ENCODE results near the gene CAMKK2.

The CAMKK2 gene

DNA sequence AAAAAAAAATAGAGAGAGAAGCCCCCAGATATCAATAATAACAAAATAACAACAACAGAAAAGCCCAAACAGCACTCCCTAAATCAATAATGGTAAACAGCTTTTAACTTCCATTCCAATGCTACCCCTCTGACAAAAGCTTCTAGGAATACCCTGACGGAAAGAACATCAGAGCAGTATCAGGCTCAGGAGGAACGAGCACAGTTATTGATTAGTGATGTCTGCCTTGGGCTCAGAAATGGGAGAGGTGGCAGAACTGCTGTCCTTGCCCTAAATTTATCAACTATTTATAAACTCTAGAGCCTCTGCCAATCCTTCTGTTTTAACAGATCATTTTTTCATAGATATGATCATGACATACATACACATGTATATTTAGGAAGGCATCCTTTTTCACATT lies 44.7 kb downstream of the CAMKK2 start:
- H3K36me3 Mint-ChIP-seq, result peaks cover 84% of the 10 kb centered on the region
- H3K27me3 Mint-ChIP-seq, result no peaks in the 10 kb centered on the region
- H3K9me3 Mint-ChIP-seq, result no peaks in the 10 kb centered on the region
- no peak overlapping the region for H3K27ac Mint-ChIP-seq
- H3K4me3 Mint-ChIP-seq, result no peak overlapping the region
- ATAC-seq, result no peak
- H3K4me1 Mint-ChIP-seq, result peaks cover 19% of the 10 kb centered on the region

DNA sequence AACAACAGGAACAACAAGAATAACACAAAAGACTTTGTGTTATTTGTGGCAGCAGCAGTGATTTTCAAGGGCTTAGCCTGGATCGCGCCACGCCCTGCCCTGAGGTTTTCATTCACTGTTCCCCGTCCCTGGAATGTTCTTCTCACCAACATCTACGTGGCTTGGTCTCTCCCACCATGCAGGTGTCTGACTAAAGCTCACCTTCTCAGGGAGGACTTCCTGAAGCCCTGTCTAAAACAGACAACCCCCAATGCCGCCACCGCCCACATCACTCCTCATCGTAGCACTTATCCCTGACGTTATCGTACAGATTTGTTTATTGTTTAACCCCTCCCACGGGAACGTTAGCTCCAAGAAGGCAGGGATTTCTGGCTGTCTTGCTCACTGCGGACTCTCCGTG lies 46.1 kb downstream of the CAMKK2 start:
- Mint-ChIP-seq H3K36me3 (peaks cover 74% of the 10 kb centered on the region), H3K4me3 (no peak overlapping the region)

DNA sequence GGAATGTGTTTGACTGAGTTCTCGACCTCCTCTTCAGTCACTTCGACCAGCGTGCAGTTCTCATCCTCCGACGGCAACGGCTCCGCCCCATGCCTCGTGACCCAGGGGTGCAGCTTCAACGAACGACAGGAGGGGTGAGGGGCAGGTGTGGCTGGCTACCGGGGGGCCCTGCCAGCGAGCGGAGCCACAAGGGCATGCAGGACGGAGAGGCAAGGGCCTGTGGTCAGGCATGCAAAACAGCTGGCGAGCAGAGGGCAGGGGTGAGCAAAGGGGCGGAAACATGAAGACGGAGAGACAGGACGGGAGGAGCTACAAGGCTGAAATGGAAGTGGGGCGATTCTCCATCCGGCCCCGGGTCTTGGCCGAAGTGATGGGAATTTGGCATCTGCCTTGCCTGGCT lies 47.9 kb downstream of the CAMKK2 start:
- Mint-ChIP-seq H3K4me3 (peak overlapping the region; percentile 70), H3K27me3 (no peaks in the 10 kb centered on the region), H3K36me3 (peaks cover 65% of the 10 kb centered on the region), H3K9me3 (no peaks in the 10 kb centered on the region), H3K27ac (peak overlapping the region; percentile 82), H3K4me1 (peaks cover 20% of the 10 kb centered on the region)
- peak; percentile 93 for ATAC-seq

More for the DNA sequence above, 46.1 kb downstream of the CAMKK2 start:
- H3K27ac Mint-ChIP-seq, result peak overlapping the region; percentile 38
- H3K4me1 Mint-ChIP-seq, result peaks cover 20% of the 10 kb centered on the region
- ATAC-seq, result no peak
- H3K27me3 Mint-ChIP-seq, result no peaks in the 10 kb centered on the region
- H3K9me3 Mint-ChIP-seq, result no peaks in the 10 kb centered on the region

DNA sequence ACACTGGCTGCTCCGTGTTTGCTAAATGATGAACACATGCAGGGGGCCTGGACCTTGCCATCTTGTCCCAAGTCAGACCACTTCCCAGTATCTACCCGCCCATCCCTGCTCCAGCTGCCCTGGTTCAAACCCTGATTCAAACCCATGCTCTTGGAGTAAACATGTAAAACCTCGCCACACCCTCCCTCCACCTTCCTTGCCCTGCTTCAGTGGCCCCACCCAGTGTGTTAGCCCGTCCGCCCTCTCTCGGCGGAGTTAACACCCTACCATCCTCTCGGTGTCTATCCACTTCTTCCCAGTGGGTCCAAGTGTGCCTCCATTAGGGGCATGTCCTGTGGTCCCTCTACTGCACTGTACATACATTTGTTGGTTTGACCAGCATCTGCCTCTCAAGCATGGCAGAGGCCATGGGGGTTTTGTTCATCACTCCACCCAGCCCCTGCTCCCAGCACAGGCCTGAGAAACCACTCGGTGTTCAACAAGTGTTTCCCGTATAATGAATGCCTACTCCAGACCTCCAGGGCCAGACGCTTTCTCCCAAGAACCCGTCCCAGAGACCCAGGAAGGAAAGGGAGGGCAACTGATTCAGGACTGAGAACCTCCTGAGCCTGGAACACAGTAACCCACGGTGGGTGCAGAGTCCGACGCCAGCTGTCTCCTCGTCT lies 49.5 kb downstream of the CAMKK2 start:
- Mint-ChIP-seq H3K27ac (peak overlapping the region; percentile 13), H3K27me3 (no peaks in the 10 kb centered on the region), H3K36me3 (peaks cover 55% of the 10 kb centered on the region), H3K9me3 (no peaks in the 10 kb centered on the region), H3K4me3 (no peak overlapping the region), H3K4me1 (peaks cover 20% of the 10 kb centered on the region)
- no peak for ATAC-seq

GRCh38 chr12:121245951-121246350 lies 50.6 kb downstream of the CAMKK2 start:
- Mint-ChIP-seq H3K4me3 (no peak overlapping the region), H3K9me3 (no peaks in the 10 kb centered on the region), H3K27me3 (no peaks in the 10 kb centered on the region), H3K4me1 (peaks cover 30% of the 10 kb centered on the region), H3K27ac (no peak overlapping the region), H3K36me3 (peaks cover 51% of the 10 kb centered on the region)
- no peak for ATAC-seq

DNA sequence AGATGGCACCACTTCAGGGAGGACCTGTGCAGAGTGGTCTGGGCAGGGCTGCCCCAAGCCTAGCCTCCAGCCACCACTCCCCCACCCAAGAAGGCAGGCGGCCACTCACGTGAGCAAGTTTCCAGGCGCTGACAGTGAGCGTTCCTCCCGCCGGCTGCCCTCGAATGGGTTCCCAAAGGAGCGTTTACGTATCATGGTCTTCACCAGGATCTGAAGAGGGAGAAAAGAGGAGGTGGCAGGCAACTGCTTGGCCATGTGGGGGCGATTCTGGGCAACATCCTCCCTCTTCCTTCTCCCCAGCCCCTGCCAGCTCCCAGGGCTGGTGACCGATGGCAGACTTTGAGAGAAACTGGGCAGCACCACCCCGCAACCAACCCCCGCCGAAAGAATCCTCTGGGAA lies 51.5 kb downstream of the CAMKK2 start:
- Mint-ChIP-seq H3K27me3 (no peaks in the 10 kb centered on the region), H3K36me3 (peaks cover 45% of the 10 kb centered on the region), H3K4me3 (no peak overlapping the region), H3K27ac (no peak overlapping the region), H3K9me3 (no peaks in the 10 kb centered on the region), H3K4me1 (peaks cover 39% of the 10 kb centered on the region)
- no peak for ATAC-seq

- H3K27me3 Mint-ChIP-seq, result no peaks in the 10 kb centered on the region
- ATAC-seq, result no peak
- H3K4me1 Mint-ChIP-seq, result peaks cover 27% of the 10 kb centered on the region
- peaks cover 20% of the 10 kb centered on the region for H3K36me3 Mint-ChIP-seq
- H3K4me3 Mint-ChIP-seq, result peak overlapping the region; percentile 60
- H3K27ac Mint-ChIP-seq, result peak overlapping the region; percentile 84
- H3K9me3 Mint-ChIP-seq, result no peaks in the 10 kb centered on the region
These were observed 55.1 kb downstream of the CAMKK2 start for GRCh38 chr12:121241156-121241970.

- H3K4me1 Mint-ChIP-seq, result peaks cover 27% of the 10 kb centered on the region
- peak overlapping the region; percentile 60 for H3K4me3 Mint-ChIP-seq
- H3K9me3 Mint-ChIP-seq, result no peaks in the 10 kb centered on the region
- no peaks in the 10 kb centered on the region for H3K27me3 Mint-ChIP-seq
- peaks cover 26% of the 10 kb centered on the region for H3K36me3 Mint-ChIP-seq
- peak overlapping the region; percentile 84 for H3K27ac Mint-ChIP-seq
- peak; percentile 79 for ATAC-seq
These were observed 55.9 kb downstream of the CAMKK2 start for GRCh38 chr12:121240484-121241101.

DNA sequence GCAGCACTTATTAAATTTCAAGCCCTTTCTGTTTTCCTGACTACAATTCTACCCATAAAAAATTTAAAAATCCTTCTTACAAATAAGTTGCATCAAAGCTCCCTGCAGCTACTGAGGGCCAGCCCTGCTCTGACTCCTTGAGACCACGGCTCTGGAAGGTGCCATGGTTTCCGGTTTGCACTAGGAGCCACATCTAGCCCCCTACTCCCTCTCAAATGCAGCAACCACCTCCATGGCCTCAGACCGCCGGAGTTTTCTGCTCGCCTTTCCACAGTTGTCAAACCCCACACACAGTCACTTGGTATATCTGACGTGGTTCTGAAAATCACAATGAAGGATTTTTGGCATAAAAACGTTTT lies 56.5 kb downstream of the CAMKK2 start:
- H3K27ac Mint-ChIP-seq, result peak overlapping the region; percentile 84
- no peaks in the 10 kb centered on the region for H3K9me3 Mint-ChIP-seq
- peaks cover 26% of the 10 kb centered on the region for H3K36me3 Mint-ChIP-seq
- peaks cover 27% of the 10 kb centered on the region for H3K4me1 Mint-ChIP-seq
- no peak overlapping the region for H3K4me3 Mint-ChIP-seq
- no peaks in the 10 kb centered on the region for H3K27me3 Mint-ChIP-seq
- ATAC-seq, result no peak

GRCh38 chr12:121239351-121240061 lies 57.0 kb downstream of the CAMKK2 start:
- H3K27me3 Mint-ChIP-seq, result no peaks in the 10 kb centered on the region
- no peak overlapping the region for H3K4me3 Mint-ChIP-seq
- peaks cover 29% of the 10 kb centered on the region for H3K36me3 Mint-ChIP-seq
- no peak for ATAC-seq
- H3K9me3 Mint-ChIP-seq, result no peaks in the 10 kb centered on the region
- peak overlapping the region; percentile 84 for H3K27ac Mint-ChIP-seq
- H3K4me1 Mint-ChIP-seq, result peaks cover 27% of the 10 kb centered on the region

GRCh38 chr12:121238604-121239350 lies 57.7 kb downstream of the CAMKK2 start:
- peaks cover 29% of the 10 kb centered on the region for H3K36me3 Mint-ChIP-seq
- ATAC-seq, result no peak
- H3K27me3 Mint-ChIP-seq, result no peaks in the 10 kb centered on the region
- H3K4me1 Mint-ChIP-seq, result peaks cover 27% of the 10 kb centered on the region
- H3K27ac Mint-ChIP-seq, result peak overlapping the region; percentile 84
- no peak overlapping the region for H3K4me3 Mint-ChIP-seq
- no peaks in the 10 kb centered on the region for H3K9me3 Mint-ChIP-seq

- H3K27ac Mint-ChIP-seq, result no peak overlapping the region
- H3K27me3 Mint-ChIP-seq, result no peaks in the 10 kb centered on the region
- no peak overlapping the region for H3K4me3 Mint-ChIP-seq
- H3K4me1 Mint-ChIP-seq, result peaks cover 27% of the 10 kb centered on the region
- ATAC-seq, result no peak
- H3K9me3 Mint-ChIP-seq, result no peaks in the 10 kb centered on the region
- H3K36me3 Mint-ChIP-seq, result peaks cover 29% of the 10 kb centered on the region
These were observed 58.4 kb downstream of the CAMKK2 start for GRCh38 chr12:121238086-121238485.

DNA sequence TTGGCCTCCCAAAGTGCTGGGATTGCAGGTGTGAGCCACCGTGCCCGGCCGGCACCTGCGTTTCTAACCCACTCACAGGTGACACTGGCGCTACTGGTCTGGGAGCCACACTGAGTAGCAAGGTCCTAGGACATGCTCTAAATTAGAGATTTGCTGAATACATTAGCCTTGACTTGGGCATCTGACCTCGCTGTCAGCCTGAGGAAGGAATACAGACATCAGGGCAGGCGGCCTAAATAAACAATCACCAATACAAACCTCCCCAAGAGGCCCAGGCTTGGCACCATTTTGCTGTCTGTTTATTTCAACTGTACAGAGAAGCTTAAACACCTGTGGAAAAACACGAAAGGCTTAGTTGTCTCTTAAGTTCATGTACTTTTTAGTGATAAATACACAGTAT lies 59.1 kb downstream of the CAMKK2 start:
- Mint-ChIP-seq H3K4me1 (peaks cover 27% of the 10 kb centered on the region), H3K27ac (peak overlapping the region; percentile 6), H3K27me3 (no peaks in the 10 kb centered on the region), H3K4me3 (no peak overlapping the region), H3K36me3 (peaks cover 35% of the 10 kb centered on the region), H3K9me3 (no peaks in the 10 kb centered on the region)
- no peak for ATAC-seq

DNA sequence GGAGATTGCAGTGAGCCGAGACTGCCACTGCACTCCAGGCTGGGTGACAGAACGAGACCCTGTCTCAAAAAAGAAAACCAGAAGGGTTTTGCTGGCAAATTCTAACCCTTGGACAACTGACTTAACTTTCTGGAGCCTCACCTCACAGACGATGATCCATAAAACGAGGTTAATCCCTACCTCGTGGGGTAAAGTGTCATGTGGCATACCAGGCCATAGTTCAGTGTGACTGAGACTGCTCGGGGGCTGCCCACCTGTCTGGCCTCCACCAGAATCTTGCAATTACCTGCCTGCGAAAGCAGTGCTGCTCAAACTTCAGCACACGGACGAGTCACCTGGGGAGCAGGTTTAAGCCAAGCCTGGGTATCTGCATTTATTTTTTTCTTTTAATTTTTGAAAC lies 59.7 kb downstream of the CAMKK2 start:
- Mint-ChIP-seq H3K27me3 (no peaks in the 10 kb centered on the region), H3K4me3 (no peak overlapping the region), H3K27ac (no peak overlapping the region), H3K4me1 (peaks cover 25% of the 10 kb centered on the region), H3K36me3 (peaks cover 40% of the 10 kb centered on the region), H3K9me3 (no peaks in the 10 kb centered on the region)
- ATAC-seq, result no peak

DNA sequence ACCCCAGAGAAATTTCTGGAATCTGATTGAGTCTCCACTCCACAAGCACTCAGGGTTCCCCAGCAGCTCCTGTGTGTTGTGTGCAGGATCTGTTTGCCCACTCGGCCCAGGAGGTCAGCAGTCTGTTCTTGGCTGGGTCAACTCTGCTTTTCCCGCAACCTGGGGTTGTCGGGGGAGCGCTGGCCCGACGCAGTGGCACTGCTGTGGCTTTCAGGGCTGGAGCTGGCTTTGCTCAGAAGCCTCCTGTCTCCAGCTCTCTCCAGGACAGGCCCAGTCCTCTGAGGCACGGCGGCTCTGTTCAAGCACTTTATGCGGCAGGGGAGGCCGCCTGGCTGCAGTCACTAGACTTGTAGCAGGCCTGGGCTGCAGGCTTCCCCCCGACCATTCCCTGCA lies 62.9 kb downstream of the CAMKK2 start:
- H3K27ac Mint-ChIP-seq, result no peak overlapping the region

More for the DNA sequence above, 62.9 kb downstream of the CAMKK2 start:
- peaks cover 7% of the 10 kb centered on the region for H3K4me1 Mint-ChIP-seq
- H3K9me3 Mint-ChIP-seq, result no peaks in the 10 kb centered on the region
- H3K36me3 Mint-ChIP-seq, result peaks cover 44% of the 10 kb centered on the region
- H3K4me3 Mint-ChIP-seq, result no peak overlapping the region
- ATAC-seq, result no peak
- H3K27me3 Mint-ChIP-seq, result no peaks in the 10 kb centered on the region

Measured in stimulated activated memory B cell treated with anti-CD40 and anti-IgM and Interleukin-4, amounts not matched to agents 10 μg/mL and 1 μg/mL and 100 μg/mL, for 72 hours (primary cell).